HG03159 (cell line): ENCODE data around the gene CALN1.
"Not testable (repeated sequence)": the region's sequence is repeated elsewhere in the genome, so short reads cannot be mapped to it uniquely, and the experiment has no call there.

Source experiments
- ATAC-seq: cut with Tn5 transposase; IDR thresholded peaks from one replicate; pipeline ENCODE4 v1.9.1; 2021; ENCODE audit warnings: mild to moderate bottlenecking, moderate library complexity; ENCODE audit not compliant: unreplicated experiment

Gene CALN1

DNA sequence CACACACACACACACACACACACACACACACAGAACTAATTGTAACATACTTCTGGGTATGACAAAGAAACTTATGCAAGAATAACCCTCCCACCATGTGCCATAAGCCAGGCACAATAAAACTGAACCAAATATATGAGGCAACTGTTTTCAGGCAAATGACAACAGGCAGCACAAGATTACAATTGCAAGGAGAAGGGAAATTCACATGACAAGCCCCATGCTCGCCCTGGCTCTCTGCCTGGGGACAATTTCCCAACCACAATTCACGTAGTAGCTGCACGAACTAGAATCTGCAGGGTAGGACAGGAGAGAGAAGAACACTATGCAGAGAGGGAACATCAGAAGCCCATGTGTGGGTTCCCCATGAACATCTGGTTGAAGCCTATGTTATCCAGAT, 143.3 kb downstream of the CALN1 start:
- no peak for ATAC-seq

DNA sequence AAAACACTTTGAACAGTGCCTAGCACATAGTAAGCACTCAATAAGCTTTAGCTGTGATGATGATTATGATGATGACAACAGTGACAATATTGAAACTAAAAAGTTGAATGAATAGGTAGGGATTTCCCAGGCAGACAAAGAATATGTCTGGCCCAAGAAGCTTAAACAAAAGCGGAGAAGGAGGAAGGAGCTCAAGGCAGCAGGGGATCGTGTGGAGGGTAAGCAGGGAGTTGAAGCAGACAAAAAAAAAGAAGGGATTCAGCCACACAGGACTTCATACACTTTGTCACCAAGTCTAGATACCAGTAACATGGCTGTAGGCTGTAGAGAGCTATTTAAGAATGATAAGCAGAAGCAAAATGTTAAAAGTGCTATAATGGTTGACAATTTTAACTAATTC, 144.0 kb downstream of the CALN1 start:
- no peak for ATAC-seq

DNA sequence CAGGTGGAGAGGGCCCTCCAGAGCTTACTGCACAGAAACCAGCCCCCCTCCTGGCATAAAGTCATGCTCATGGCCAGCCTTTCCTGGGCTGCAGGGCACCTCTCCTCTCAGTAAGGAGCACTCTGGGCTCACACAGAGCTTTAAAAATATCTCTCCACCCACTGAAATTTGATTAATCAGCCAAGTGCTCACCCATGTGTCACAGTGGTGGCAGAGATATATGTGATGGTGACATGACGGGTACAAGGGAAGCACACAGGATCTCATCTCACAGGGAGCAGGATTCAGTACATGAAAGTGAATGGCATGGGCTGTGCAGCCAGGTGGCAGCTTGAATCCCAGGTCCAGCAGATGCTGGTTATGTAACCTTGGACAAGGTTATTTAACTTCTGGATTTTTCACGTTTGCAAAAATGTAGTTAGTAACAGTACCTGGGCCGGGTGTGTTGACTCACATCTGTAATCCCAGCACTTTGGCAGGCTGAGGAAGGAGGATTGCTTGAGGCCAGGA, 144.8 kb downstream of the CALN1 start:
- ATAC-seq: no peak

DNA sequence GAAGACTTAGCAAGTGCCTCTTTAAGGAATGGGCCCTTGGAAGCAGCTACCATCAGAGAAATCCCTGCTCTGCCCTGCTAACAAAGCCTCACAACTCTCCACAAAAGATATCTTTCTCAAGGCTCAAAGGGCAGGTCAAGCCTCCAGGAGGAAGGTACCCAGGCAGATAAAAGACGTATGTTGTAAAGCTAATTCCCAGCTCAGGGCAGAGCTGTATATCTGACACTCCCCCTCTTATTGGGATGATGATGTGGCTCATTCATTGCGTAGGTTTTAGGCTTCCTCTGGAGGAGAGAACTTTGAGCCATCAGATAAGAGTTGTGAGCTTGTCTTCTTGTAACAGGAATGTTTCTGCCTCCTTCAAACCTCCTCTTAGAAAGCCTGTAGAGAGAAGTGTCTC, 145.4 kb downstream of the CALN1 start:
- no peak for ATAC-seq

DNA sequence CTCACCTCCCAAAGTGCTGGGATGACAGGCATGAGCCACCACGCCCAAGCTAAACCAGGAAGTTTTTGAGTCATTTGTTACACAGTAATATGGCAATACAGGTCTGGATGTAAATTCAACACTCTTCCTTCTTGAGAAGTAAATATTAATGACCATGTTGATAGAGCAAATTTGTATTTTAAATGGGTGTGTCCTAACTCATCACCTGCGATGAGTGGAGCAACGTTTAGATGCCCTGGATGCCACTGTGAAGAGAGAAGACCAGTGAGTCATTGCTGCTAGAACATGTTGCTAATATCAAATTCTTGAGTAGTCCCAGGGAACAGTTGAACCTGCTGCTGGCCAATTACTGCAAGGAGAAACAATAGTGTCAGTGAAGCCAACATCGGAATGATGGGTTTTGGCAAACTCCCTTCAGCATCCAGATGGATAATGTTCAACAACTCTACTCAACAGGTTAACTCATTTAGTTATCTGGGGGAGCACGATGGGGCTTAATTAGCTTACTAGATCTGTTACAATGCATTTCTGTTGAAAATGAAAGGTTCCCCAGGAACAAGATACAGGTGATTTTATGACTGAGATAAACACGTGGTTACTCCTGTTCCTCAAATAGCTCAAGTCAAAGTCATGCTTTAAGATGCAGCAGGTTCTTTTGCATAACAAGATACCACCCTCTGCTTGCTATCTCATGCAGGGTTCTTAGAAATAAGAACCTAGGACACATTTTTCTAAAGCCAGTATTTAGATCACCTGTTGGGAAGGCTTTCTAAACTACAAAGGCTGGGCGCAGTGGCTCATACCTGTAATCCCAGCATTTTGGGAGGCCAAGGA, 146.8 kb downstream of the CALN1 start:
- no peak for ATAC-seq

DNA sequence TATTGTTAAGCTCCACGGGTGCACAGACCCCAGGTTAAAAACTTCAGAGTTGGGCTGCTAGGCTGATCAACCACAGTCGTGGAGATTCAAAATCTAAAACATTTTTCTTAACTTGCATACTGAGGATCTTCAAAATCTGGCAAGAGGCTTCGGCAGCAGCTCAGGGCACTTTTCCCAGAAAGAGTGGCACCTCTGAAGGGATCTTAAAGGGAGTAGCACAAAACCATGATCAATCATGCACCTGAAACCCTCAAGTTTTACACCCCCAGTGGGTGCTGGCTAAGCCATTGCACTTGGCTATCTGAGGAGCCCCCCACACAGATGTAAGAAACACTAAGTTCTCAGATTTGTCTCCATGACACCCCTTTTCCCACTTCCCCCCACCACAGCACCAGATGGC, 151.7 kb downstream of the CALN1 start:
- ATAC-seq: no peak

DNA sequence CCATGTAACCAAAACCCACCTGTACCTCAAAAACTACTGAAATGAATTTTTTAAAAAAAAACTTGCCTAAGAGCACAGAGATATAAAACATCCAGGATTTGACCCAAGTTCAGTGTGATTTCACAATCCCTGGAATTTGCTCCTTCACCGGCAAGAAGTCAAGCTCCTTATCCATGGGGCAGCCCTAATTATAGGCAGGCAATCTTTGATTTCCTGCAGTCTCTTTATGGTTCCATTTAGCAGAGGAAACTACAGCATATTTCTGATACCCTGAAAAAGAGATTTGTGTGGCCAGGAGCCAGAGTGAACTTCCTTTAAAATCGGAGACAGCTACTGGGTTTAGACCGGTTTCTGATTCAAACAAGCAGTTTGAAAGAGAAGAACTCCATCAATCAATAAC, 154.1 kb downstream of the CALN1 start:
- ATAC-seq: no peak

DNA sequence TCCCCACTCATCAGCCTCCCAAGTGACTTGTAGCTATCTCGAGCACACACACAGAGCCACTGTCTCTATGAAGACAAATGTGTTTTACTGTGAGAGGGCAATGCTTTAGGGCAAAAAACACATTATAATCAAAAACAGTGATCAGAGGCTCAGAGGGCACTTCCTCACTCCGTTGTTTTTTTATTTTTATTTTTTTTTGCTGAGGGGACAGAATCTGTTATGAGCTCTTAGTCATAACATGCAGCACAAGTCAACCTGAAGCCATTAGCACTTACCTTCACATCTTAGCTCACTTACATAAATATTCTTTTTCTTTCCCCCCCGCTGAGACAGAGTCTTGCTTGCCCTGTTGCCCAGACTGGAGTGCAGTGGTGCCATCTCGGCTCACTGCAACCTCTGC, 157.7 kb downstream of the CALN1 start:
- no peak for ATAC-seq

DNA sequence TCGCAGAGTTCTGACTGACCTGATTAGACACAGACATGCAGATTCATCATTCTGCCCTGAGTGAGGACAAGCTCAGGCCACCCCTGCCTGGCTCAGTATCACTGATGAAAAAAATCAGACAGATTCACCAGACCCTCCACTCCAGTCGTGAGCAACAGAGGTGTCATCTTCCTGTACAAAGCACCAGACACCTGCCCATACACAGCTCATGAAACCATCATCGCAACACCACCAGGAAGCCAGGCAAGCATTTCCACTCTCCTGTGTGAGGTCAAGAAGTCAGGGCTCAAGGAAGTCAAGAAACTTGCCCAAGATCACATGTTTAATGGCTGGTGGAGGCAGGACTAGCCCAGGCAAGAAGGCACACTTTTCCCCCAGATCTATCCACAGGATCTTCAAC, 163.0 kb downstream of the CALN1 start:
- ATAC-seq: no peak

DNA sequence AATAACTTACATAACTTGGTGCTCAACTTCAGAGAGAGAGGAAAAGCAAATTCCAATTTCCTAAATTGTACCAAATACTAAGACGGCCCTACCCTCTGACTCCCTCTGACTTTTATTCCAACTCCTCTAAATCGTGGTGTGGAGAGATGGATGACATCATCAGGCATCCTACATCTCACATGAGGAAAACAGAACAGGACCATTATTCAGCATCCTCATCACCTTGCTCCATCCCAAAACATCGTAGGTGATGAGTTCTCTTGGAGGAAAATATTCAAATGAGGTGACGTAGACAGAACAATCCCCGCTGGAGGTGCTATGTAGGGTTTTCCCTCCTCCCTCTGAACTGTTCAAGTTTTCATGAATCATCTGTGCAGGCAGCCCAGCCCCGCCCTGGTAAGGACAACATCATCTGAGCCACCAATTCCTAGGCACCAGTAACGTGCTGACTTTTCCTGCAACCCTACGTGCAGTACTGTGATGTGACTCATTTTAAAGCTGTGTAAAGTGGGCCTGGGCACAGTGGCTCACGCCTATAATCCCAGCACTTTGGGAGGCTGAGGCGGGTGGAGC, 167.2 kb downstream of the CALN1 start:
- no peak for ATAC-seq

DNA sequence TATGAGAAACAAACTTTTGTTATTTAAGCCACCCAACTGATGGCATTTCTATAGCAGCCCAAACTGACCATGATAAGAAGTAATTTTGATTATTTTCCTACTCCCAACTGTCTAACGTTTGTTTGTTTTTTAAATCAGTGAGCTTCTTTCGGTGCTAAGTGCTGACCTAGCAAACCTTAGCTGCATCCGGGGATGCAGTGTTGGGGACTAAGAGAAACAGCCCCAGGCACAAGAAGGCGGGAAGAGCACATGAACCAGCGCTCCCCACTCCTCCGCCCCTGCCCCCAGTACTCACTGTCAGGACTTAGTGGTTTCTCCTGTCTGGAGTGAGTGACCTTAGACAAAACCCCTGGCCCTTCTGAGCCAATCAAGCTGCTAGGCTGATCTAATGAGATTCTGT, 168.8 kb downstream of the CALN1 start:
- no peak for ATAC-seq

DNA sequence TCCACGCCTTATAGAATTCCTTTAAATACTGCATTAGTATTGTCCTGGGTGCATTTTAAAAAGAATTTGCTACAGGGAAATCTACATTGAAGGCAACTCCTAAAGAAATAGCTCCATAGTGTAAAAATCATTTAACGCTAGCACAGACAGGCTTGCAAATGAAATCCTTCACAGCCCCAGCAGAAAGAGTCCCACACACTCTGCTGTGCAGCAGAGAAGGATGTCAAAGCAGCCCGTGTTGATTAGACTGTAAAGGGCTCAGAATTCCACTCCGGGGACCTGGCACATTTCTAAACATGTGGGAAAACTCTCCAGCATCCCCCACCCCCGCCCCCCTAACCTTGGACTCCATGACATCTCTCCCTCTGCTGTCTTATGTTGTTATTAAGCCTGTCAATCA, 176.8 kb downstream of the CALN1 start:
- no peak for ATAC-seq

DNA sequence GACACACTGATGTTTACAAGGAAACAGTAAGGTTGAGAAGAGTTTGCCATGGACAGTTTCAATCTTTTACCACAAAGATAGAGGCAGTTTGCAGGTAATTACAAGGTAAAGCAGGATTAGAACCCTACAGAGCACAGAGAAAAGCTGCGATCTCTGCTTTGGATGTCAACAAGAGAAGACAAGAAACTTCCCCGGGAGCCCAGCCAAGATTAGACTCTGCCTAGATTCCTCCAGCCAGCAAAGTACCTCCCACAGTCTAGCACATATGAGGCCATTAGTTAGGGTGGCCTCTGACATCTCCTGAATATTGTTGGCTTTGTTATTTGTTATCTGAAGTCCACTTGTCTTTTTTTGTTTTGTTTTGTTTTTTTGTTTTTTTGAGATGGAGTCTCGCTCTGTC, 178.1 kb downstream of the CALN1 start:
- ATAC-seq: no peak

DNA sequence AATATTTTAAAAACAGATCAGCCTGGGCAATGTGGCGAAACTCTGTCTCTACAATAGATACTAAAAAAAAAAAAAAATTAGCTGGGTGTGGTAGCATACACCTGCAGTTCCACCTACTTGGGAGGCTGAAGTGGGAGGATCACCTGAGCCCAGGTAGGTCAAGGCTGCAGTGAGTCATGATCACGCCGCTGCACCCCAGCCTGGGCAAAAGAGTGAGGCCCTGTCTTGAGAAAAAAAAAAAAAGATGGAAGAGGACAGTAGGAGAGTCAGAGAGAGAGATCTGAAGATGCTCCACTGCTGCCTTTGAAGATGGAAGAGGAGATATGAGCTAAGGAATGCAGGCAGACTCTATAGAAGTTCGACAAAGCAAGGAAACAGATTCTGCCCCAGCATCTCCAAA, 181.9 kb downstream of the CALN1 start:
- no peak for ATAC-seq

DNA sequence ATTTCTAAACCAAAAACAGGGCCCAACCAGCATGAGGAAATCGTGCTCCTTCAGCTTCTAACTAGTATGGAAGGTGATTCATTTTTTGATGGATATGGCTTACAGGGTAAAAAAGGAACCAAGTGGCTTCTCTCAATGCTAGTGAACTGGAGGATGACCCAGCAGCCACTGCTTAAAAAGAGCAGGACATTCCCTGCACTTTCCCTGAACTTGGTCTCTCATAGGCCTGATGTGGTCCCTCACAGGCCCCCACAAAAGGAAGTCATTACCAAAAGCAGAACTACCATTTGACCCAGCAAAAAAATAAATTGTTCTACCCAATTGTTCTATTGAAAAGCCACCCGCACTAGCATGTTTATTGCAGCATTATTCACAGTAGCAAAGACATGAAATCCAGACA, 188.8 kb downstream of the CALN1 start:
- no peak for ATAC-seq

DNA sequence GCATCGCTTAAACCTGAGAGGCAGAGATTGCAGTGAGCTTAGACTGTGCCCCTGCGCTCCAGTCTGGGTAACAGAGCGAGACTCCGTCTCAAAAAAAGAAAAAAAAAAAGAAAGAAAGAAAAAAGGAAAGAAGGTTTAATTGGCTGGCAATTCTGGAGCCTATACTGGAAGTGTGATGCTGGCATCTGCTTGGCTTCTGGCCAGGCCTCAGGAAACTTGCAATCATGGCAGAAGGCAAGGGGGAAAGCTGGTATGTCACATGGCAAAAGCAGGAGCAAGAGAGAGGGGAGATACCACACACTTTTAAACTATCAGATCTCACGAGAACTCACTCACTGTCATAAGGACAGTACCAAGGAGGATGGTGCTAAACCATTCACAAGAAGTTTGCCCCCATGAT, 190.0 kb downstream of the CALN1 start:
- ATAC-seq: no peak

DNA sequence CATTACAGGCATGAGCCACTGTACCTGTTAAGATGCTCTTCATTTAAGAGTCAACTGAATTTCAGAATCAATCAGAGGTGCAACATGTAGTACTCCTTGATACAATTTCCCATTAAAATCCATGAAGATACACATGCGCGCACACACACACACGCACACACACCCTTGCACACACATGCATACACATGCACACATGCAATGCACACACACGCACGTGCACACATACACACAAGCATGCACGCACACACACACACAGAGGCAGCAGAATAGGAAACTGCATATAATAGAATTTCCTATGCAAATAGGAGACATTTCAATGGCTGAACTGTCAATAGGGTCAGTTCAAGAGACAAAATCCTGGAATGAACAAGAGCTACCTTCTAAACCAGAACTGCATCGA, 192.6 kb downstream of the CALN1 start:
- no peak for ATAC-seq

DNA sequence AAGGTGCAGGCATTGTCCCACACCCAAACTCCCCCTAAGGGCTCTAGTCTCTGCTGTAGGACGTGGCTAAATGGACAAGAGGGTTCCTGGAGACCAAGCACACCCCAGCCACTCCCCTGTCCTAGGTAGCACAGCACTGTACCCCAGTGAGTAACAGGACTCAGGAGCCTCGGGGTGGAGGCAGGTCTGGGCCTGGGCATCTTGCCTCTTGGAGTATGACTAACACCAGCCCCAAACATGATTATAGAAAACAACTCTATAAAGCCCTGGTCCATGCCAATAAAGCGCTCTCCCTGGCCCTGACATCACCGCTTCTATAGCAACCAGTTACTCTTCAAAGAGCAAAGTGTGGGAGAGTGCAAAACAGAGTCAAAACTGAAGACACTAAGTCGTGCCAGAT, 195.0 kb downstream of the CALN1 start:
- ATAC-seq: no peak

DNA sequence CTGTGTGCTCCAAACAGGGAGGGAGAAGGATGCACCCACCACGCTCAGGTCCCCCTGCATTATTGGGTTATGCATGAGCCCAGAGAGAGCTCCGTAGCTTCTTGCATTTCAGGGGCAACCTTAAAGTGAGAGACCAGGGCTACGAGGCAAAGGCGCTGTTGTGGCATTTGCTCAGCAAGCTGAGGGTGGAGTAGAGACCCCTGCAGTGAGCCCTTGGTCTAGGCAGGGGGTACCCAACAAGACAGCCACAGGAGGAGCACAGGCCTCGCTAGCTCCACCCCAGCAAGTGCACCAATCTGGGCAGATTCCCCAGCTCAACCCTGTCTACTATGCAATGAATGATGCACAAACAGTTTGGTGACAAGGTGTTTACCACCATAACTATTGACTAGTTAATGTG, 198.4 kb downstream of the CALN1 start:
- no peak for ATAC-seq

DNA sequence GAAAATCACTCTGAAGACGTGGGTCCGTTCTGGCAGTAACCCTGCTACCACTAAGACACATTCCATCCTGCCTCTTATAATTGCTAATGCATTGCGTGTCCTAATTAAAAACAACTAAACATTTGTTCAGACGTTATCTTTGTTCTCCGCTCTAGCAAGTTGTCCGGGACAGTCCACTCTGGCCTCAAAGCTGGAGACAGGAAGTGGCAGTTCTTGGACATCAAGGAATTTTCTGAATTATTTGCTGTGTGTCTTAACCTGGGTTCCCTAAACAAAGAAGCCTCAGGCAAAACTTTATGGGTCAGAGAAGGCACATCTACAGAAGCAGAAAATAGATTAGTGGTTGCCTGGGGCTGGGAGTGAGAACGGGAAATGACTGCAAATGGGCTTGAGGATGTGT, 199.1 kb downstream of the CALN1 start:
- ATAC-seq: no peak

DNA sequence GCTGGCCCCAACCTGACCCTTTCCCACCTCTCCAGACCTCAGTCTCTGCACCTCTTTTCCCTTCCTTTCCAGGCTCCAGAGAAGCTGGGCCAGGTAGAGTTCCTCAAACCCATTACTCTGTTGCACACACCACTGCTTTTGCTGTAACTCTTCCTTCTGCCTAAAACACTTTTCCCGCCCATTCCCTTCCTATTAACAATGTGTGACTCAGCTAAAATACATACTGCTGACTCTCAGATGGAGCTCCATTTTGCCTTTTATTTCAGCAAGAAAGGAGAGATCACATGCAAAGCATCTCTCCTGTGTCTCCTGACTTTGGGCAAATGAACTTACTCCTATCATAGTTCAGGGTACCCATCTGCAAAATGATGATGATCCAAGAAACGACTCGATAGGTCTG, 201.0 kb downstream of the CALN1 start:
- ATAC-seq: no peak

DNA sequence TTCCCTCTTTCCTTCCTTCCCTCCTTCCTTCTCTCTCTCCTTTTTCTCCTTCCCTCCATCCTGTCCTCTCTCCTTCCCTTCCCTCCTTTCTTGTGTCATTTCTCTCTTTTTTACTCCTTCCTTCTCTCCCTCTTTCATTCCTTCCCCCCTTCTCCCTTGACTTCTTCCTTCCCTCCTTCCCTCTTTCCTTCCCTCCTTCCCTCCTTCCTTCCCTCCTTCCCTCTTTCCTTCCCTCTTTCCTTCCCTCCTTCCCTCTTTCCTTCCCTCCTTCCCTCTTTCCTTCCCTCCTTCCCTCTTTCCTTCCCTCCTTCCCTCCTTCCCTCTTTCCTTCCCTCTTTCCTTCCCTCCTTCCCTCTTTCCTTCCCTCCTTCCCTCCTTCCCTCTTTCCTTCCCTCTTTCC, 203.1 kb downstream of the CALN1 start:
- not testable (repeated sequence) for ATAC-seq

DNA sequence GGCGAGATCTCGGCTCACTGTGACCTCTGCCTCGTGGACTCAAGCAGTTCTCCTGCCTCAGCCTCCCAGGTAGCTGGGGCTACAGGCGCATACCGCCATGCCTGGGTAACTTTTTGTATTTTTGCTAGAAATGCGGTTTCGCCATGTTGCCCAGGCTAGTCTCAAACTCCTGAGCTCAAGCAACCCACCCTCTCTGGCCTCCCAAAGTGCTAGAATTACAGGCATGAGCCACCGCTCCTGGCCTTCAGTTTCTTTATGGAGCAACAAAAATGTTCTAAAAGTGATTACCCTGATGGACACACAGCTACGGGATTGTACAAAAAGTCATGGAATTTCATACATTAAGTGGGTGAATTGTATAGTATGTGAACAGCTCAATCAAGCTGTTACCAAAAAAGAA, 216.0 kb downstream of the CALN1 start:
- ATAC-seq: no peak
